DMS153 treated with DMSO at 0.1 percent for 48 hours (cell line): Measurements from ENCODE around the gene ABHD12.

Source experiments
- DNase-seq: peaks from one replicate; lab custom pipeline; 2025; ENCODE audit not compliant: unreplicated experiment; lab: John Stamatoyannopoulos, UW

The ABHD12 gene

GRCh38 chr20:25258828-25259227 is 131.8 kb downstream of the ABHD12 start:
- no peak for DNase-seq

- no peak for DNase-seq
Measured at GRCh38 chr20:25258476-25258805, 132.2 kb downstream of the ABHD12 start.

- DNase-seq: no peak
Measured at GRCh38 chr20:25257756-25258475, 132.7 kb downstream of the ABHD12 start.

- DNase-seq: no peak
Measured at GRCh38 chr20:25257130-25257529, 133.5 kb downstream of the ABHD12 start.

GRCh38 chr20:25256226-25256859 is 134.3 kb downstream of the ABHD12 start:
- DNase-seq: no peak

- no peak for DNase-seq
Measured at GRCh38 chr20:25254986-25255680, 135.5 kb downstream of the ABHD12 start.

- DNase-seq: no peak
Measured at GRCh38 chr20:25254571-25254970, 136.1 kb downstream of the ABHD12 start.

- DNase-seq: no peak
Measured at GRCh38 chr20:25253606-25254275, 136.9 kb downstream of the ABHD12 start.

GRCh38 chr20:25252686-25253421 is 137.8 kb downstream of the ABHD12 start:
- no peak for DNase-seq

- no peak for DNase-seq
Measured at GRCh38 chr20:25252230-25252651, 138.4 kb downstream of the ABHD12 start.

GRCh38 chr20:25251558-25251957 is 139.1 kb downstream of the ABHD12 start:
- no peak for DNase-seq

- no peak for DNase-seq
Measured at GRCh38 chr20:25251019-25251418, 139.6 kb downstream of the ABHD12 start.

GRCh38 chr20:25250508-25250907 is 140.1 kb downstream of the ABHD12 start:
- no peak for DNase-seq
